HCT116 (cell line): ENCODE data around the gene LZIC. TPM values are rescaled to one million over a fixed set of nuclear protein-coding genes. Genes with fewer than 3 reads are reported as not detected.
A peak's percentile ranks its signal among the peaks of the same experiment; 100 is the strongest.

ENCODE experiments used
- ATAC-seq: fragments of 200-7000 bp; cut with Tn5 transposase; 2 replicates; pipeline ENCODE4 v1.9.1; 2020; ENCODE audit warnings: mild to moderate bottlenecking, moderate library complexity
- BruUV-seq: library from RNA; stranded (reverse); fragments of 400-500 nt; replicated peaks from 2 replicates; lab custom pipeline; 2021; lab: Mats Ljungman, UMichigan
- CTCF ChIA-PET: fragments of 300-600 bp; sonication (Branson Sonifier 250); formaldehyde crosslinking; loops from one replicate; lab custom pipeline; 2021; ENCODE audit warnings: antibody characterized with exemption; lab: Charles Lee
- POLR2A ChIA-PET: fragments of 300-600, 350-600 bp; sonication (Branson Sonifier 250); formaldehyde crosslinking; loops from one replicate; lab custom pipeline; 2021; ENCODE audit warnings: antibody characterized with exemption; lab: Charles Lee
- RAD21 ChIA-PET, 2 experiments: fragments of 300-600 bp; sonication (Branson Sonifier 250); formaldehyde crosslinking; loops; one replicate each; lab custom pipeline; 2023; ENCODE audit warnings: low total read pairs in 2 of 2; ENCODE audit not compliant: uncharacterized antibody in 2 of 2, unreplicated experiment in 2 of 2, low non-redundant PET in 1 of 2; lab: Charles Lee
- DNase-seq: peaks from one replicate; pipeline ENCODE4 v3.0.0-alpha.2; 2010; ENCODE audit warnings: low read depth, low spot score
- H2AFZ ChIP-seq: fragments of 200-600 bp; shearing (Covaris generic), sonication (generic); 2 replicates; pipeline ENCODE4 v1.6.1; 2017; ENCODE audit warnings: low read depth, mixed run types, mixed read lengths, antibody characterized with exemption, low read length; ENCODE audit not compliant: poor library complexity, severe bottlenecking
- H3K27ac ChIP-seq: 2 replicates; pipeline ENCODE4 v1.5.1; 2012; ENCODE audit warnings: low read depth, low read length
- H3K27me3 ChIP-seq: fragments of 200-600 bp; sonication (generic); 2 replicates; pipeline ENCODE4 v1.6.1; 2016; ENCODE audit warnings: mixed run types, low read length, mixed read lengths; ENCODE audit not compliant: insufficient read depth
- H3K36me3 ChIP-seq, 2 experiments: fragments of 200-500 bp in 1 of 2; fragments of 200-600 bp in 1 of 2; sonication (Bioruptor generic) in 1 of 2; sonication (generic) in 1 of 2; 2 replicates each; pipeline versions ENCODE4 v1.5.1 to v1.6.1; 2014 to 2016; ENCODE audit warnings: low read length in 2 of 2, inconsistent platforms in 1 of 2, mixed read lengths in 1 of 2, mixed run types in 1 of 2; ENCODE audit not compliant: insufficient read depth in 2 of 2, control insufficient read depth in 1 of 2
- H3K4me1 ChIP-seq, 2 experiments: fragments of 200-600 bp in 1 of 2; sonication (generic) in 1 of 2; 2 replicates each; pipeline versions ENCODE4 v1.5.1 to v1.6.1; 2012 to 2017; ENCODE audit warnings: low read length in 2 of 2, inconsistent platforms in 1 of 2, mild to moderate bottlenecking in 1 of 2, mixed read lengths in 1 of 2, mixed run types in 1 of 2, moderate library complexity in 1 of 2; ENCODE audit not compliant: insufficient read depth in 2 of 2, control insufficient read depth in 1 of 2
- H3K4me2 ChIP-seq: fragments of 200-600 bp; sonication (generic); 2 replicates; pipeline ENCODE4 v1.6.1; 2017; ENCODE audit warnings: mixed run types, low read length, mixed read lengths
- H3K4me3 ChIP-seq, 2 experiments: fragments of 200-600 bp in 1 of 2; sonication (generic) in 1 of 2; replicated peaks in 1 of 2; 2 replicates each; pipeline ENCODE4 v1.5.1; 2011 to 2016; ENCODE audit warnings: low read length in 2 of 2, control low read depth in 1 of 2, low read depth in 1 of 2, mild to moderate bottlenecking in 1 of 2, mixed read lengths in 1 of 2, mixed run types in 1 of 2
- H3K79me2 ChIP-seq: fragments of 200-600 bp; sonication (generic); 2 replicates; pipeline ENCODE4 v1.6.1; 2017; ENCODE audit warnings: mild to moderate bottlenecking, mixed run types, low read length, moderate library complexity, mixed read lengths; ENCODE audit not compliant: insufficient read depth
- H3K9ac ChIP-seq: fragments of 200-600 bp; sonication (generic); 2 replicates; pipeline ENCODE4 v1.6.1; 2016; ENCODE audit warnings: low read length, mixed read lengths
- H3K9me2 ChIP-seq: fragments of 200-600 bp; sonication (generic), shearing (Covaris generic); 2 replicates; pipeline ENCODE4 v1.6.1; 2017; ENCODE audit warnings: mixed run types, mild to moderate bottlenecking, moderate library complexity; ENCODE audit not compliant: insufficient read depth
- H3K9me3 ChIP-seq, 2 experiments: fragments of 200-500 bp in 1 of 2; fragments of 200-600 bp in 1 of 2; sonication (Bioruptor generic) in 1 of 2; sonication (generic) in 1 of 2; 2 replicates each; pipeline ENCODE4 v1.6.1; 2014 to 2017; ENCODE audit warnings: low read length in 2 of 2, mixed read lengths in 2 of 2, inconsistent platforms in 1 of 2, low read depth in 1 of 2, mild to moderate bottlenecking in 1 of 2, mixed run types in 1 of 2, moderate library complexity in 1 of 2; ENCODE audit not compliant: control insufficient read depth in 1 of 2, insufficient read depth in 1 of 2
- H4K20me1 ChIP-seq: fragments of 200-600 bp; sonication (generic), shearing (Covaris generic); 2 replicates; pipeline ENCODE4 v1.6.1; 2017; ENCODE audit warnings: mixed run types, mild to moderate bottlenecking, moderate library complexity; ENCODE audit not compliant: insufficient read depth
- ATF3 ChIP-seq: IDR thresholded peaks from 2 replicates; pipeline ENCODE4 v1.6.1; 2012
- CBX3 ChIP-seq: IDR thresholded peaks from 2 replicates; pipeline ENCODE4 v1.6.1; 2012; ENCODE audit warnings: low read depth
- EZH2phosphoT487 ChIP-seq: fragments of 200-600 bp; IDR thresholded peaks from 2 replicates; pipeline ENCODE4 v1.6.1; 2018; ENCODE audit warnings: antibody characterized with exemption, borderline replicate concordance
- JUND ChIP-seq: IDR thresholded peaks from 2 replicates; pipeline ENCODE4 v1.6.1; 2012
- MAX ChIP-seq: IDR thresholded peaks from 2 replicates; pipeline ENCODE4 v1.6.1; 2012
- POLR2A ChIP-seq: IDR thresholded peaks from 2 replicates; pipeline ENCODE4 v1.7.0; 2011; ENCODE audit warnings: borderline replicate concordance; ENCODE audit not compliant: insufficient read depth, insufficient read length; ENCODE audit errors: extremely low read depth
- POLR2AphosphoS5 ChIP-seq: IDR thresholded peaks from 2 replicates; pipeline ENCODE4 v1.6.1; 2011; ENCODE audit warnings: mild to moderate bottlenecking, low read depth, low read length, moderate library complexity
- RAD21 ChIP-seq: IDR thresholded peaks from 2 replicates; pipeline ENCODE4 v1.6.1; 2012; ENCODE audit warnings: low read depth, mild to moderate bottlenecking
- SIN3A ChIP-seq: IDR thresholded peaks from 2 replicates; pipeline ENCODE4 v1.6.1; 2012; ENCODE audit warnings: low read depth
- TCF7L2 ChIP-seq: IDR thresholded peaks from 2 replicates; pipeline ENCODE4 v1.7.0; 2011; ENCODE audit warnings: borderline replicate concordance, inconsistent platforms; ENCODE audit not compliant: insufficient read depth, insufficient read length; ENCODE audit errors: extremely low read depth
- YY1 ChIP-seq: IDR thresholded peaks from 2 replicates; pipeline ENCODE4 v1.6.1; 2011; ENCODE audit warnings: low read length, low read depth, moderate library complexity, mild to moderate bottlenecking; ENCODE audit not compliant: insufficient replicate concordance; ENCODE audit errors: extremely low read depth
- ZBTB33 ChIP-seq: IDR thresholded peaks from 2 replicates; pipeline ENCODE4 v1.6.1; 2011; ENCODE audit warnings: mild to moderate bottlenecking, low read length, moderate library complexity; ENCODE audit not compliant: insufficient replicate concordance; ENCODE audit errors: extremely low read depth
- intact Hi-C: fragments of 100-400 bp; cut with micrococcal nuclease; formaldehyde crosslinking; loops from 2 replicates; pipeline ENCODE4 v1.10.0; 2022
- total RNA-seq: library from RNA; stranded (reverse); gene quantifications from one replicate; pipeline ENCODE4 v1.2.1, GENCODE V29; 2021; ENCODE audit not compliant: unreplicated experiment

The LZIC gene
- total RNA-seq, 1 experiment from 2014 or later, result 26.6 TPM

GRCh38 chr1:9892563-9893528 lies 50.3 kb downstream of the LZIC start (continued):
- TF ChIP-seq ZBTB33, result peak; percentile 54
- TF ChIP-seq YY1, result peak; percentile 71
- TF ChIP-seq, all 23 proteins: peak for 13

- H3K27ac ChIP-seq, result peak overlapping the region; percentile 90
- peak overlapping the region in 1 of 2 experiments; percentile 14; a peak in 1 of 4 replicates for H3K4me3 ChIP-seq
- BruUV-seq, result no TSS peak
- peaks cover 57 to 86% of the 10 kb centered on the region in 2 experiments for H3K4me1 ChIP-seq
- no peak overlapping the region for H2AFZ ChIP-seq
- H3K9me2 ChIP-seq, result no peaks in the 10 kb centered on the region
- H3K36me3 ChIP-seq, result no peaks in the 10 kb centered on the region
- ATAC-seq (no peak), DNase-seq (no peak)
- peak overlapping the region; percentile 30 for H3K9ac ChIP-seq
- no peaks in the 10 kb centered on the region for H4K20me1 ChIP-seq
- CTCF ChIA-PET, result interaction anchor here (0.7 kb wide), 1 partner anchor 13 kb away, joined by 3 read pairs; no protein-coding TSS in a partner anchor
- no peaks in the 10 kb centered on the region for H3K27me3 ChIP-seq
- intact Hi-C loops, result no loop called here
- POLR2A ChIA-PET, result interaction anchor here (1.0 to 1.6 kb wide), 2 partner anchors 12 to 20 kb away, joined by 3 to 4 read pairs; no protein-coding TSS in a partner anchor
- no peaks in the 10 kb centered on the region for H3K9me3 ChIP-seq
- no peak for TF ChIP-seq ATF3
- TF ChIP-seq MAX, result no peak
- no peak for TF ChIP-seq TCF7L2
- no peak for TF ChIP-seq EZH2phosphoT487
- no peak for TF ChIP-seq RAD21
- TF ChIP-seq SIN3A, result no peak
- TF ChIP-seq POLR2AphosphoS5, result no peak
- TF ChIP-seq CBX3, result no peak
- no peak for TF ChIP-seq POLR2A
- no peak for TF ChIP-seq YY1
- no peak for TF ChIP-seq JUND
- RAD21 ChIA-PET, result no interaction called here
- peak overlapping the region; percentile 72 for H3K4me2 ChIP-seq
- H3K79me2 ChIP-seq, result no peaks in the 10 kb centered on the region
Observed at GRCh38 chr1:9891207-9891606, 52.0 kb downstream of the LZIC start.
